ENCODE measurements around the gene KIAA0513. TPM values are rescaled to one million over a fixed set of nuclear protein-coding genes. Genes with fewer than 3 reads are reported as not detected.

Gene KIAA0513
- total RNA-seq, 2 donors from 2014 or later: 13.4 to 50.1 TPM

DNA sequence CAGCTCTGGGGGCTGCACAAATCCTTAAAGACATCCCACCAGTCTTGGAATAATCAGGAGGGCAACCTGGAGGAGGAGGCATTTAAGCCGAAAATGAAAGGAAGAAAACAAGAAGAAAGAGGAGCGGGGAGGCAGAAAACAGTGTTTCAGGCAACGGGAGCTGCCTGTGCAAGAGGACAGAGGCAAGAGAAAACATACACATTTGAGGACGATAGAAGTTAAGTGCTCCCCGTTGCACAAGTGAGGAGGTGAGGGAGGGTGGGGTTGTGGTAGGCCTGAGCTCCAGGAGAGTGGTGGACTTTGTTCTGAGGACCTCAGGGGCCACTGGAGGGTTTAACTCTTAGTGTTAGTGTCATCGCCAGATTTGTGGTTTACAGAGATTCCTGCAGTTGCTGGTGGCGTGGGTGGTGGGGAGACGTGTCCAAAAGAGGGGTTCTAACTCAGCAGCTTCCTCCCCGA, 112.3 kb downstream of the KIAA0513 start:
- DNase-seq (ENCODE audit: low spot score) (no peak), ATAC-seq (ENCODE audit: insufficient number of reproducible peaks, low FRiP score, low read depth) (no peak)
- peaks cover 12 to 23% of the 10 kb centered on the region in 2 donors for H3K4me1 ChIP-seq (ENCODE audit: control insufficient read depth in 1 of 2, low read depth in 2 of 2)
- no peaks in the 10 kb centered on the region for H3K27me3 ChIP-seq (replicated peaks; ENCODE audit: insufficient read depth)
- H3K9me3 ChIP-seq: no peaks in the 10 kb centered on the region
- H3K36me3 ChIP-seq: no peaks in the 10 kb centered on the region
- H3K27ac ChIP-seq: no peak overlapping the region
- TF ChIP-seq, protein P1, sequence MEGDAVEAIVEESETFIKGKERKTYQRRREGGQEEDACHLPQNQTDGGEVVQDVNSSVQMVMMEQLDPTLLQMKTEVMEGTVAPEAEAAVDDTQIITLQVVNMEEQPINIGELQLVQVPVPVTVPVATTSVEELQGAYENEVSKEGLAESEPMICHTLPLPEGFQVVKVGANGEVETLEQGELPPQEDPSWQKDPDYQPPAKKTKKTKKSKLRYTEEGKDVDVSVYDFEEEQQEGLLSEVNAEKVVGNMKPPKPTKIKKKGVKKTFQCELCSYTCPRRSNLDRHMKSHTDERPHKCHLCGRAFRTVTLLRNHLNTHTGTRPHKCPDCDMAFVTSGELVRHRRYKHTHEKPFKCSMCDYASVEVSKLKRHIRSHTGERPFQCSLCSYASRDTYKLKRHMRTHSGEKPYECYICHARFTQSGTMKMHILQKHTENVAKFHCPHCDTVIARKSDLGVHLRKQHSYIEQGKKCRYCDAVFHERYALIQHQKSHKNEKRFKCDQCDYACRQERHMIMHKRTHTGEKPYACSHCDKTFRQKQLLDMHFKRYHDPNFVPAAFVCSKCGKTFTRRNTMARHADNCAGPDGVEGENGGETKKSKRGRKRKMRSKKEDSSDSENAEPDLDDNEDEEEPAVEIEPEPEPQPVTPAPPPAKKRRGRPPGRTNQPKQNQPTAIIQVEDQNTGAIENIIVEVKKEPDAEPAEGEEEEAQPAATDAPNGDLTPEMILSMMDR (IDR thresholded peaks at IDR 0.05): no peak
- H3K4me3 ChIP-seq: no peak overlapping the region

DNA sequence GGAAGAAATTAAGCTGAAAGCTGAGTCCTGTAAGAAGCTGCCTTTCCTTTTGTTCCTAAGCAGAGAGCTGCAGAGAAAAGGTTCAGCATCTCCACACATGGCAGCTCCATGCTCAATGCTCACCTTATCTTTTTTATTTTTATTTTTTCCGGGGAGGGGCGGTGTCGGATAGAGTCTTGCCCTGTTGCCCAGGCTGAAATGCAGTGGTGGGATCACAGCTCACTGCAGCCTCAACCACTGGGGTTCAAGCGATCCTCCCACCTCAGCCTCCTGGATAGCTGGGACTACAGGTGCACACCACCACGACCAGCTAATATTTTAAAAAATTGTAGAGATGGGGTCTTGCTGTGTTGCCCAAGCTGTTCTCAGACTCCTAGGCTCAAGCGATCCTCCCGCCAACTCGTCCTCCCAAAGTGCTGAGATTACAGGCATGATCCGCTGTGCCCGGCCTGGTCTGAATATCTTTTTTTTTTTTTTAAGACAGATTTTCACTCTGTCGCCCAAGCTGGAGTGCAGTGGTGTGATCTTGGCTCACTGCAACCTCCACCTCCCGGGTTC, 112.9 kb downstream of the KIAA0513 start:
- TF ChIP-seq, protein P1 (IDR thresholded peaks at IDR 0.05): no peak
- DNase-seq (ENCODE audit: low spot score) (no peak), ATAC-seq (ENCODE audit: insufficient number of reproducible peaks, low FRiP score, low read depth) (no peak)
- H3K27ac ChIP-seq: no peak overlapping the region
- no peaks in the 10 kb centered on the region for H3K36me3 ChIP-seq
- no peaks in the 10 kb centered on the region for H3K9me3 ChIP-seq
- peaks cover 12 to 23% of the 10 kb centered on the region in 2 donors for H3K4me1 ChIP-seq (ENCODE audit: control insufficient read depth in 1 of 2, low read depth in 2 of 2)
- H3K27me3 ChIP-seq (replicated peaks; ENCODE audit: insufficient read depth): no peaks in the 10 kb centered on the region
- no peak overlapping the region for H3K4me3 ChIP-seq

DNA sequence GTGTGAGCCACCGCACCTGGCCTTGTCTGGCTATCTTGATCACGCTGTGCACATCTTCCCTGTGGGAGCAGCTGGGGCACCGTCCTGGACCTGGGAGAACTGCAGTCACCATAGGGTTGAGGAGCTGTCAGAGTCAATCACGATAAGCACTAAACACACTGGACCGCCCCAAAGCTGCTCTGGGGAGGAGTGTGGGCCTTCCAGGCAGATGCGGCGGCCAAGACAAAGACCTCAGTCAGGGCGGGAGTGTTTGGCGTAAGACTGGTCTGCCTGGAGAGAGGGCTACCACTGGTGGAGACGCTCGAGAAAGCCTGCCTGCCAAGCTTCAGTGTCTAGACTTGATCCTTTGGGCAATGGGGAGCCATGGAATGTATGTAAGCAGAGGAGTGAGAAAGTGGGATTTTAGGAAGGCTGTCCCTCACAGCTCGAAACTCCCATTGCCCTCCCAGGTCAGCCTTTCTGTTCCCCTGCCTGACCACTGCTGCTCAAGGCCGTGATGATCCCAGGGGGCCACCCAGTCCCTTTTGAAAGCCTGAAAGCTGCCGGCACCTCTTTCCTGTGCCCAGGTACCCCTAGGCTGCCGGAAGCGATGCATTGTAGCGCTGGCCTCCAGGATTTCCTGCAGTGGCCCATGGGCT, 114.0 kb downstream of the KIAA0513 start:
- H3K27ac ChIP-seq: no peak overlapping the region
- H3K4me1 ChIP-seq (ENCODE audit: control insufficient read depth in 1 of 2, low read depth in 2 of 2): peaks cover 13 to 22% of the 10 kb centered on the region in 2 donors
- no peak overlapping the region for H3K4me3 ChIP-seq
- H3K27me3 ChIP-seq (replicated peaks; ENCODE audit: insufficient read depth): no peaks in the 10 kb centered on the region
- ATAC-seq (ENCODE audit: insufficient number of reproducible peaks, low FRiP score, low read depth) (no peak), DNase-seq (ENCODE audit: low spot score) (no peak)
- TF ChIP-seq, protein P1 (IDR thresholded peaks at IDR 0.05): no peak
- no peaks in the 10 kb centered on the region for H3K9me3 ChIP-seq
- no peaks in the 10 kb centered on the region for H3K36me3 ChIP-seq

DNA sequence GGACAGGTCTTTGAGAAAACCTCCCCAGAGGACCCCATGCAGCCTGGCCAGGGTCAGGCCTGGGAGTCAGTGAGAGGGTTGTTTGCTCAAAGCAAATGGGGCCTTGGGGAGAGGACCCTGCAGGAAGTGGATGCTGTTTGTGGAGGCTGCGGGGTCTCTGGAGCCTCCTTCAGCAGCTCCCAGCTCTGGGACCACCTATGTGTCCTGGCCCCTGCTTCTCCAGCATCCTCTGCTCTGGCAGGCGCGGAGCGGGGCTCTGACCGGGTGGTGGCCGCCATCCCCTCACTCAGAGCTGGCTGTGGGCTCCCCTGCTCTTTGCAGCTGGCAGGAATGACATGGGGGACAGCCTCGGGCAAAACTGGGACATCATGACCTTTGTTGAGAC, 114.5 kb downstream of the KIAA0513 start:
- Histone ChIP-seq H3K4me3 (no peak overlapping the region), H3K27me3 (replicated peaks; ENCODE audit: insufficient read depth) (no peaks in the 10 kb centered on the region), H3K36me3 (no peaks in the 10 kb centered on the region), H3K4me1 (ENCODE audit: control insufficient read depth in 1 of 2, low read depth in 2 of 2) (peaks cover 13 to 22% of the 10 kb centered on the region in 2 donors), H3K27ac (no peak overlapping the region), H3K9me3 (no peaks in the 10 kb centered on the region)
- ATAC-seq (ENCODE audit: insufficient number of reproducible peaks, low FRiP score, low read depth) (no peak), DNase-seq (ENCODE audit: low spot score) (no peak)
- TF ChIP-seq, protein P1 (IDR thresholded peaks at IDR 0.05): no peak

DNA sequence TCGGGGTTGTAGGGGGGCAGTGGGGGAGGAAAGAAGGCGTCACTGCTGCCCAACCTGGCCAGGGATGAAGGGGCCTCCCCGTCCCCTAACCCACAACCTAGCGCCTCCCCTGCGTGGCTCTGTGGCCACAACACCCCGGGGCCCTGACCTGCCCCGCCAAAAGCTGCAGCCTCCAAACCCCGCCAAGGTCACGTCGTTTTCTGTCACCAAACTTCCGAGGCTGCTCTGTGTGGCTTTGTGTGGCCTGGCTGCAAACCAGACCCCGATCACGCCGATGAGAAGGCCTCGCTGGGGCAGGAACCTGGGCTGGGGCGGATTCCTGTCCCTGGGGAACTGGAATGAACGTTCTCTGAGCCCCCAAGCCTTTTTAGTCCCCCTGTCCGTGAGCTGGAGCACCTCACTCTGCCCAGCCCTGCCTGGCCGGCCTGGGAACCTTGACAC, 115.2 kb downstream of the KIAA0513 start:
- ATAC-seq (ENCODE audit: insufficient number of reproducible peaks, low FRiP score, low read depth) (no peak), DNase-seq (ENCODE audit: low spot score) (no peak)
- no peak overlapping the region for H3K27ac ChIP-seq
- H3K9me3 ChIP-seq: no peaks in the 10 kb centered on the region
- no peaks in the 10 kb centered on the region for H3K36me3 ChIP-seq
- H3K4me3 ChIP-seq: no peak overlapping the region
- peaks cover 10 to 23% of the 10 kb centered on the region in 2 donors for H3K4me1 ChIP-seq (ENCODE audit: control insufficient read depth in 1 of 2, low read depth in 2 of 2)
- TF ChIP-seq, protein P1 (IDR thresholded peaks at IDR 0.05): no peak
- H3K27me3 ChIP-seq (replicated peaks; ENCODE audit: insufficient read depth): no peaks in the 10 kb centered on the region

Other genes starting within 250 kb of the KIAA0513 start
- gene CRISPLD2, start 207.8 kb upstream of the KIAA0513 start, total RNA-seq: 100 to 1,000 TPM; 116 to 390 TPM
- 10 to 100 TPM; 63.7 to 80.8 TPM for gene ZDHHC7, start 16.3 kb upstream of the KIAA0513 start, total RNA-seq
- not detected for gene CIBAR2, start 84.7 kb downstream of the KIAA0513 start, total RNA-seq